Ramos (cell line): ENCODE data around the gene MTHFD1.

ENCODE experiments used
- in situ Hi-C: fragments of 300-500 bp; cut with MboI; formaldehyde crosslinking; loops from one replicate; pipeline ENCODE4 v1.14.3; 2022; ENCODE audit warnings: low sequenced_read_pairs; ENCODE audit not compliant: unreplicated experiment

MTHFD1 gene

GRCh38 chr14:64401949-64402348 is 13.8 kb downstream of the MTHFD1 start:
- in situ Hi-C loops, result no loop called here

GRCh38 chr14:64405295-64405694 is 17.1 kb downstream of the MTHFD1 start:
- in situ Hi-C loops, result no loop called here

GRCh38 chr14:64407329-64407728 is 19.2 kb downstream of the MTHFD1 start:
- in situ Hi-C loops, result no loop called here

- in situ Hi-C loops, result no loop called here
Observed at GRCh38 chr14:64409126-64409920, 21.2 kb downstream of the MTHFD1 start.

GRCh38 chr14:64410084-64410774 is 22.1 kb downstream of the MTHFD1 start:
- in situ Hi-C loops, result no loop called here

- in situ Hi-C loops, result no loop called here
Observed at GRCh38 chr14:64411001-64411400, 22.8 kb downstream of the MTHFD1 start.

- in situ Hi-C loops, result no loop called here
Observed at GRCh38 chr14:64412237-64412636, 24.1 kb downstream of the MTHFD1 start.

- in situ Hi-C loops, result no loop called here
Observed at GRCh38 chr14:64416348-64416932, 28.3 kb downstream of the MTHFD1 start.

GRCh38 chr14:64417055-64417770 is 29.1 kb downstream of the MTHFD1 start:
- in situ Hi-C loops, result no loop called here

- in situ Hi-C loops, result no loop called here
Observed at GRCh38 chr14:64417771-64418125, 29.6 kb downstream of the MTHFD1 start.

- in situ Hi-C loops, result no loop called here
Observed at GRCh38 chr14:64419003-64419402, 30.9 kb downstream of the MTHFD1 start.

- in situ Hi-C loops, result no loop called here
Observed at GRCh38 chr14:64421166-64421565, 33.0 kb downstream of the MTHFD1 start.

- in situ Hi-C loops, result no loop called here
Observed at GRCh38 chr14:64422005-64422404, 33.9 kb downstream of the MTHFD1 start.

GRCh38 chr14:64422756-64423155 is 34.6 kb downstream of the MTHFD1 start:
- in situ Hi-C loops, result no loop called here

- in situ Hi-C loops, result no loop called here
Observed at GRCh38 chr14:64423987-64424386, 35.8 kb downstream of the MTHFD1 start.

GRCh38 chr14:64434528-64434927 is 46.4 kb downstream of the MTHFD1 start:
- in situ Hi-C loops, result no loop called here

- in situ Hi-C loops, result no loop called here
Observed at GRCh38 chr14:64438181-64438841, 50.2 kb downstream of the MTHFD1 start.

- in situ Hi-C loops, result no loop called here
Observed at GRCh38 chr14:64439141-64439540, 51.0 kb downstream of the MTHFD1 start.

- in situ Hi-C loops, result no loop called here
Observed at GRCh38 chr14:64440494-64440893, 52.3 kb downstream of the MTHFD1 start.

GRCh38 chr14:64442300-64442988 is 54.3 kb downstream of the MTHFD1 start:
- in situ Hi-C loops, result no loop called here
